Embryonic facial prominence (tissue), 1 donor: ENCODE results near the gene AWAT1.
"Not testable (repeated sequence)": the region's sequence is repeated elsewhere in the genome, so short reads cannot be mapped to it uniquely, and the experiment has no call there.

Experiments used
- DNase-seq: peaks from one replicate; pipeline ENCODE4 v3.0.0-alpha.2; 2016; ENCODE audit errors: extremely low spot score

AWAT1 gene

DNA sequence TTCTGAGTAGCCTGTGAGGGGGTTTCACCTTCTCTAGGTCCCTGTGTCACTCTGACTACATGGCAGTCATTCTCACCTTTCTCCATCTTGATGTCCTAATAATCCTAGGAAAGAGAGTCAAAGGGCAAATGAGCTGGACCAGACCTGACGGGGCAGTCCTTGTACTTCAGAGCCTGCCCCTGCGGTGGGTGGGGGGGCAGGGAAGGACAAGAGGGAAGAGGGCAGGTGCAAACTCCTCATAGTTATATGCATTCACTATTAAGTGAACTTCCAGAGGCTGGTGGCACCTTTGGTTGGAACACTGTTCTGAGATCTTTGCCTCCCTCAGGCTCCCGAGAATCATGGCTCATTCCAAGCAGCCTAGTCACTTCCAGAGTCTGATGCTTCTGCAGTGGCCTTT, at the start of gene AWAT1:
Gene AWAT1 (plus strand): TSS at position 301 of the 400 bp plus-strand sequence. CDS start 41 bp downstream, at position 342.
- DNase-seq, result no peak

DNA sequence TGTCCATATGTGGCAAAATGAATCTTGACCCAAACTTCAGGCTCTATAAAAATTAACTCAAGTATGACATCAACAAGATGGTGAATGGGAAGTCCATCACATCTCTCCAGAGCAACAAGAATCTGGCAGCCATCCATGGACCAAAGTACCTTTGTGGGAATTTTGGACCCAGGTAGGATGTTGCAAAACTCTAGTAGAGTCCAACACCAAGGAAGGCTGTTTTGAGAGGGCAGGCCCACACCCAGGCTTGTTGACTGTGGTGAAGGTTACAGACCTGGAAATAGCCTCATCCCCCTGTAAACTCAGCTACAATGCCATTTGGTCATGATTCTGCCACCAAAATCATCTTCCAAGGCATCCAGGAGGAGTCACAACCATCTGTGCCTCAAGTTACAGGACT, 44.2 kb upstream of the AWAT1 start:
- no peak for DNase-seq

DNA sequence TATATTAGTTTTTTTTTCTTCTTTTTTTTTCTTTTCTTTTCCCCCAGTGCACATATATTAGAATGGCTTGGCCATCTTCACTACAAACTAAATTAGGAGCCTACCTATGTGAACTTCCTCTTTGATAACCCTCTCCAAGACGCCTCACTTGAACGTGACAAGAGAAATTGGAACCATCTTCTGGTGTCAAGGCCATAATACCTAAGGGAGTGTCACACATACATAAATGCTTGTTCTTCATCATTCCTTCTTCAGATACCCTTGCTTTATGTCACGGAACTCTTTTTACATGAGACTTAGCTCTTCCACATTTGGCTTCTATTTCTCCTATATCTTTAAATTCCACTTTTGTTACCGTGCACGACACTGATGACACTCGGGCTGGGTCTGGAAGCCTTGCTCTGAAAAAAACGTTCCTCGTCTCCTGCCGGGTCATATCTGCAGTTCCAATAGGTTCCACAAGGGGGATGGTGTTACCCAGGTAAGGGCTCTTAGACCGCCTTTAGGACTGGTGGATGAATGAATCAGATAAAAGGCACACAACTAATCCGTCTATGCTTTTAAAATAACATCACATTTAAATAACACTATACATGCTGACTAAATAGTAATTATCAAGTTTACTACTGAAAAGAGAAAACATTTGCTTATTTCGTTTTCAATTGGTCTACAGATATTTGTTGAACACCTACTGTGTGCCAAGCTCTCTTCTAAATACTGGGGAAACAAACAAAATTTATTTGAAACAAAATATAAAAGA, 37.3 kb upstream of the AWAT1 start:
- DNase-seq, result peak; percentile 6

DNA sequence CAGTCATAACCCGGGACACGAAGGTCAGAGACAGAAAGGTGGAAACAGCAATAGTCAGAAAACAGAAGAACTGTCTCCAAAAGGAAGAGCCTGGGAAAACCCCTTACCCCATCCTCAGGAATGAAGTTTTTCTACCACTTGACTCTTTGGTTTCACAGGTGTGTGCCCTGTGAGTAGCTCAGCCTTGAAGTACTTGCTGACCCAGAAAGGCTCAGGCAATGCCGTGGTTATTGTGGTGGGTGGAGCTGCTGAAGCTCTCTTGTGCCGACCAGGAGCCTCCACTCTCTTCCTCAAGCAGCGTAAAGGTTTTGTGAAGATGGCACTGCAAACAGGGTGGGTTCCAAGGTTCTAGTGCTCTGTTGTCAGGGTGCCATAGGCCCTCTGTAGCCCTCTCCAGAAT, 32.7 kb upstream of the AWAT1 start:
- DNase-seq, result no peak

DNA sequence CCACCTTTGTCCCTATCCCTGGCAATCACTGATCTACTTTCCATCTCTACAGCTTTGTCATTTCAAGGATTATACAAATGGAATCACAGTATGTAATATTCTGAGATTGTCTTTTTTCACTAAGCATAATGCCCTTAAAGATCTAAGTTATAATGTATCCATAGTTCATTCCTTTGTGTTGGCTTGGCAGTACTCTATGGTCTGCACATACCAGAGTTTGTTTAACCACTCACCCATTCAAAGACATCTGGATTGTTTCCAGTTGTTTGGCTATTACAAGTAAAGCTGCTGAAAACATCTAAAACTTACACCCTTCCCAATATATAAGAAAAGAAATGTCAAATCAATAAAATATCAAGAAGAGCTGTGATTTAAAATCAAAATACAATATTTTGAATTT, 26.0 kb upstream of the AWAT1 start:
- no peak for DNase-seq

DNA sequence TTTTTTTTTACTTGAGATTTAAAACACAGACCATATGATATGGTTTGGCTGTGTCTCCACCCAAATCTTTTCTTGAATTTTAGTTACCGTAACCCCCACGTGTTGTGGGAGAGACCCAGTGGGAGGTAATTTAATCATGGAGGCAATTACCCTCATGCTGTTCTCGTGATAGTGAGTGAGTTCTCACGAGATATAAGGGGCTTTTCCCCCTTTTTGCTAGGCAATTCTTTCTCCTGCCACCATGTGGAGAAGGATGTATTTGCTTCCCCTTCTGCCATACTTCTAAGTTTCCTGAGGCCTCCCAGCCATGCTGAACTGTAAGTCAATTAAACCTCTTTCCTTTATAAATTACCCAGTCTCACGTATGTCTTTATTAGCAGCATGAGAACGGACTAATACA, 24.9 kb upstream of the AWAT1 start:
- DNase-seq, result not testable (repeated sequence)

DNA sequence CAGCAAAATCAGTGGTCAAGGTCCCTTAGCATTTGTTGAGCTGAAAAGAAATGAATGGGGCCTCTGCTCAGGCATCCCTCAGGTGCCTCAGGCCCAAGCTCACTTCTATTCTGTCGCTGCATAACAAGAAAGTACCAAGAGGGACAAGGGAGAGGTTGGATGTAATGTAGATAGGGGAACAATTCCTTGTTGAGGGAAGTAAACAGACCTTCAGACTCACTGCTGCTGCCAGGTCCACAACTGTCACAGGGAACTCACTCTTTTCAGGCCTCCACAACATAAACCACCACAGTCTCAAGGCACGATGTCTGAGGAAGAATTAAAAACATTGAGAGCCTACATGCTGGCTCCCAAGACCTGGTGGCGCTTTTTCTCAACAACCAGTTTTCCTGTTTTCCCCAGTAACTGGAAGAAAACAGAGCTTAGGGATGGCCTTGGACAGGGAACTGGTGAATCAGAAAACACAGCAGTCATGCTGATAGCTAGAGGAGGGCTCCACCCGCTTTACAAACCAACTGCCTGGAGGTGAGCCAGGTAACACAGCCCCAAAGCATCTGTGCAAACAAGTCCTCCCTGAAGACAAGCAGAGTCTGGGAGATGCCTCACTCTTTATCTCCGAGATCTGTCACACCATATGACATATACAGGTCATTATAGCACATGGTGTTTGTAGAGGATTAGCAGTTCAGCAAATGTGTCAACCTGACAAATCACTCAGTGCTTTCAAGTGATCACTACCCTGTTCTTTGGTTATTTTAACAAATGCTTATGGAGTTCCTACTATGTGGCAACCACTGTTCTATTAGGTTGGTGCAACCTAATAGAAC, 14.3 kb upstream of the AWAT1 start:
- no peak for DNase-seq

DNA sequence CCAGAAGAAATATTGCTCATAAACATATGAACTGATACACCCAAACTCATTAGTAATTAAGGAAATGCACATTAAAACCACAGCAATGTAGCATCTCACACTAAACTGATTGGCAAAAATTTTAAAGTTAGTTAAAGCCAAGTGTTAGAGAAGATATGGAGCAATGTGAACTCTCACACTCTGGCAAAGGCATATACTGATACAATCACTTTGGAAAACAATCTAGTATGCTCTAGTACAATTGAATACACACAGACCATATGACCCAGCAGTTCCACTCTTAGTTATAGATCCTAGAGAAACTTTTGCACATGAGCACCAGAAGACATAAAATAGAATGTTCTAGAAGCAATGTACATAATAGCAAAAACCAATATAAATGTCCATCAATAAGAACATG, 8.4 kb upstream of the AWAT1 start:
- DNase-seq, result no peak

DNA sequence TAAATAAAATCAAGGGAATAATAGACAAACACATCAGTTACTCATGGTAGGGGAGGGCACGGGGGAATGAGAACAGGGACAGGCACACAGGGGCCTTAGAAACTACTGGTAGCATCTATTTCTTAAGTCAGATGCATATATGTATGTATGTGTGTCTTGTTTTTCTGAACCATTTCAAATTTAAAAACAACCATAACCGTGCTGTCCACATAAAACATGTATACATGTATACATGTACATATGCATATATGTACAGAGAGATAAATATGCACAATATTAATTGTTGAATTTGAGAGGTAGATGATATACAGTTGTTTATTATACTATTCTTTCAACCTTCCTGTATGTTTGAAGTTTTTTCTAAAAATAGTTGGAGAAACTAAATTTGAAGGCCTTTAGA, 7.8 kb upstream of the AWAT1 start:
- DNase-seq, result no peak

DNA sequence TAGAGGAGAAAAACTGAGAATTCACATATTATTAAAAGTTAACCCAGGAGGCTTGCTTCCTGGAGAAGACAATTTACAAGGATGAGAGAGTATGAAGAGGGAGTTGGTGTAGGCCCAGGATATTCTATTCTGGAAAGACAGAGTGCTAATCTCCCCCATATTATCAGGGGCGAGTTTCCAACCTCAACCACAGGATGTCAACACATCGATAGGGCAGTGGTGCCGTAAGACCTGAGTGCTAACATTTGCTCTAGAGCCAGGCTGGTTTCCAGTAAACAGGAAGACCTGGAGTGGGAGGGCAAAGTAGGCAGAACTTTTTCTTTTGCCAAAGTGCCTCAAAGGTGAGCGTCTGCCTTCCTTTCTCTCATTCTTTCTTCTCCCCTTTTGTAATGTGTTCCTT, 2.8 kb upstream of the AWAT1 start:
- no peak for DNase-seq

DNA sequence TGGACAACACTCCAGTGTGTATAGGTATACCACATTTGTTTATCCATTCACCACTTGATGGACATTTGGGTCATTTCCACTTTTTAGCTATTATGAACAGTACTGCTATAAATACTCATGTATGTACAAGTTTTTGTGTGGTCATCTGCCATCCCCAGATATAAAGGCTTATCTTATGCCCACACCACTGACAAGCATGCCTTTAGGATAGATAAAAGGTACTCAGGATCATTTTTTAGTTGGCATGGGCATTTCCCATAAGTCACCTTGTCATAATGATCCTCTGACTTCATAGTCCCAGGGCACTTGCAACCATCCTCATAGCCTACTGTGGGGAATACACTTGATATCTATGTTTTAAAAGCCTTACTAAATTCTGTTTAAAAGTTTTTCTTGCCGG, 6.3 kb downstream of the AWAT1 start:
- no peak for DNase-seq

DNA sequence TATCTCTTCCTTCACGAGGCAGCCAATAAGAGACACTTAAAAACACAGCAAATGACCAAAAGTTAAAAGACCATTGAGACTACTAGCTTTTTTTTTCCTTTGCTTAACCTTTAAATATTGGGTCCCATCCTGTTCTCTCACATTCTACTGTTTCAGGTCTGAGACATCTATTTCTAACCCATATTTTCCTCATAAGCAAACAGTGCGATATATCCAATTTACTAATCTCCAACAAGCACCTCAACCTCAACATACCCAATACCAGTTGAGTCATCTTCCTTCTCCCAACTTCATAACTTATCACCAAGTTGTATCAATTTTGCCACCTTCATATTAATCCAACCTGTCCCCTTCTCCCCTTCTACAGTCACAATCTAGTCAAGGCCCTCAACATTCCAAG, 7.0 kb downstream of the AWAT1 start:
- DNase-seq, result no peak

DNA sequence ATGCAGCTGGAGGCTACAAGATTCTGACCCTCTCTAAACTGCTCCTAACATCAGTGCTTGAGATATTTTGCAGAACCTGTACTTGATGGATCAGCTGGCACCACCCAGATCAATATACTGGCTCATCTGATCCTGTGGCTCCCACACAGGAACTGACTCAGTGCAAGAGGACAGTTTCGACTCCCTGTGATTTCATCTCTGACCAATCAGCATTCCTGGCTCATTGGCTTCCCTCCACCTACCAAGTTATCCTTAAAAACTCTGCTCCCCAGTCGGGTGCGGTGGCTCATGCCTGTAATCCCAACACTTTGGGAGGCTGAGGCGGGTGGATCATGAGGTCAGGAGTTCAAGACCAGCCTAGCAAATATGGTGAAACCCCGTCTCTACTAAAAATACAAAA, 9.1 kb downstream of the AWAT1 start:
- DNase-seq, result not testable (repeated sequence)

DNA sequence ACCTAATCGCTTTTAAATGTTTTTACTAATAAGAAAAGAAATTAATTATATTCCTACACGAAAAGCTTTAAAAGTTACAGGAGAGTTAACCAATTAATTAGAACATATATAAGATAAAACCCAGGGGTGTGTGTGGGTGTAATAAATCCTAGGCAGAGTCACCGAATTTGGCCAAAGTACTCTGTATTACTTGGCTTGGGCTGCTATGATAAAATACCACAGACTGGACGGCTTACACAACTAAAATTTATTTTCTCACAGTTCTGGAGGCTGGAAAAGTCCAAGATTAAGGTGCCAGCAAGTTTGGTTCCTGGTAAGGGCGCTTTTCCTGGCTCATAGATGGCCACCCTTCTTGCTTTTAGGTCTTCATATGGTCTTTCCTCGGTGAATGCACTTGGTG, 10.4 kb downstream of the AWAT1 start:
- DNase-seq, result no peak

DNA sequence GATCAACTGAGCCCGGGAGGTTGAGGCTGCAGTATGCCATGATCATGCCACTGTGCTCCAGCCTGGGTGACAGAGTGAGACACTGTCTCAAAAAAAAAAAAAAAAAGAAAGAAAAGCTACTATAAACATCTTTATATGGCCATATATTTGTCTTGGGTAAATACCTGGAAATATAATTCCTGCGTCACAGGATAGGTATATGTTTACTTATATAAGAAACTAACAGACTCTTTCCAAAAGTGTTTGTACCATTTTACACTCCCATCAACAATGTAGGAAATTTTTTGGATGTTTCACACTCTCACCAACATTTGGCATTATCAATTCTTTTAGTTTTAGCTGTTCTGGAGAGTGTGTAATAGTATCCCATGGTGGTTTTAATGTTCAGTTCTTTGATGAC, 12.8 kb downstream of the AWAT1 start:
- no peak for DNase-seq

DNA sequence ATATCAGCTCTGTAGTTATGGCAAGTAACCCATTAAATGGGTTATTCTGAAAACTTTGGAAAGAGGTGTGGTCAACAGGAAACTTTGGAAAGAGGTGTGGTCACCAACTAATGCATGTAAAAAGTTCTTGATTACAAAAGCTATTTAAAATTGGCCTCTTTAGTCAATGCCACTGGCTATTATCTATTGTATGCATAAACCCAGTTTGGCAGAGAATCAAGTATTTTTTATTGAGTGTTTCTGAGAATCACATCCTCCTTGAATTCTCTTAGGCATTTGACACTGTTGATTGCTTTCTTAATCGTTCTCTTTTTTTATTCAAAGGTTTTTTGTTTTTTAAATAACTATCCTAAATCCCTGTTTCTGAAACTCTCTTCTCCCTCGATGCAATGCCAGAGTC, 18.0 kb downstream of the AWAT1 start:
- DNase-seq, result no peak

DNA sequence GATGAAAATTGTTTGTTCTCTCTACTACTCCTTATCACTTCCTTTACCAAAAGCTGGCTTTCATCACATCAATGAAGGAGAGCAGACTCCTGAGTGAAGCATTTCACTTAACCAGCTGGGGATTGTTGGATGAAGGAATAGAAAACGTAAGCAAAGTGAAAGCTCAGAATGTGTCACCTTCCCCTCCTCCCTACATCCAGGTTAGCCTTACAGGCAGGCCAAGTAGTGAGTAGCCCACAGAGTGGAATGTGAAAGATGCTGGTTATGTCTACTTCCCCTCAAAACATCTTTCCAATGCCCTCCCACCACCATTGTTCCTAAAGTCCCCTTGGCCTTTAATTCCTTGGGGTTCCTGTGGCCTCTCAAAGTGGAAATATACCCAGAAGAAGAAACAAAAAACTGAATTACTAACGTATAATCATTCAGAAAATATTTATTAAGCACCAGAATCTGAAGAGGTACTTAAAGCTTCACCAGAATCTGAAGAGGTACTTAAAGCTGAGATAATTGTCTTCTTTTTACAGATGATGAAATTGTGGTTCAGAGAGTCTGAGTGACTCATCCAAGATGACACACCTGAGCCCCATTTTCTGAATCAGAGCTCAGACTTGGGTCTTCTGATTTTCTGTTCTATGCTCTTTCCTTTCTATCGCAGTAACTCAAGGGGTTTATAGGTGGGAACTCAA, 19.1 kb downstream of the AWAT1 start:
- DNase-seq, result no peak

DNA sequence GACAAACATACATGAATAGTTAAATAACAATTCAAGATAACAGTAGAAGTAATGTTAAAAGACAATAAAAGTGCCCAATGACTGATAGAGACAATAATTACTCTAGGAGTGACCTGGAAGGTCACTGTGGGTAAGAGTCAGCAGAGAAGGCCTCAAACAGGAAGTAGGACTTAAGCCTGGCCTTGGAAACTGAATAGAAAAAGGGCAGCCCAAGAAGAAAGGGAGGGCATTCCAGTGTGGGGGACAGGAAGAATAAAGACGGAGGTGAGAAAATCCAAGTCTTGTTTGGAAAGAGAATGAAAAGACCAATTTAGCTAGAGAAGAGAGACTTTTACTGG, 19.6 kb downstream of the AWAT1 start:
- DNase-seq, result no peak

DNA sequence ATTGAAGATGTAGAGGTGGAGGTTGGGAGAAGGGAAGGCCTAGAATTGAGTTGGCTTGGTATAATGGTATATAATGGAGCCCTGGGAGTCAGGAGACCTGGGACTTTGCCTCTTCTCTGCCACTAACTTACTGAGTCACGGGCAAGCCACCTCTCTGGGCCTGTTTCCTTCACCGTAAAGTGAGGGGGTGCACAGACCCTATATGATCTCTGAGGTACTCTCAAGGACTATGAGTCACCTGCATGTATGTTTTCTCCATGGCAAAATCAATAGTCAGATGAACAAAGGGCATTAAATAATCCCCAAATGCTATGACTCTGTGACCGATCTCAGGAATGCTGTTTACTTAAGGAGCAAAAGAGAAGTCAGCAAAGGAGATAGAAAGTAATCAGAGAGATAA, 20.5 kb downstream of the AWAT1 start:
- DNase-seq, result no peak

DNA sequence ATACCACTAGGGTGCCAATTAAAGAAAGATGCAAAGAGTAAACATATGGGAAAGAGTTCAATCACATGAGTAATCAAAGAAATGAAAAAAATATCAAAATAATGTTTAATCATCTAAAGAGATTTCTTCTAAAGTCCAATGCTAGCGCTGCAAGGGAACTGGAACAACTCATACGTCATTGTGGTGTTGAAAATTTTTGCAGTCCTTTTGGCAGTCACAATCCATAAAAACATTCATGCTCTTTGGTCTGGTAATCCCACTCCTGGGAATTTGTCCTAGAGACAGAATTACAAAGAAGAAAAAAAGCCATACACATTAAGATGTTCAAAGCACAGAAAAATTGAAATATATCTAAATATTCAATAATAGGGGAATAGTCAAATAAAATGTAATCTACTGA, 21.0 kb downstream of the AWAT1 start:
- DNase-seq, result no peak

DNA sequence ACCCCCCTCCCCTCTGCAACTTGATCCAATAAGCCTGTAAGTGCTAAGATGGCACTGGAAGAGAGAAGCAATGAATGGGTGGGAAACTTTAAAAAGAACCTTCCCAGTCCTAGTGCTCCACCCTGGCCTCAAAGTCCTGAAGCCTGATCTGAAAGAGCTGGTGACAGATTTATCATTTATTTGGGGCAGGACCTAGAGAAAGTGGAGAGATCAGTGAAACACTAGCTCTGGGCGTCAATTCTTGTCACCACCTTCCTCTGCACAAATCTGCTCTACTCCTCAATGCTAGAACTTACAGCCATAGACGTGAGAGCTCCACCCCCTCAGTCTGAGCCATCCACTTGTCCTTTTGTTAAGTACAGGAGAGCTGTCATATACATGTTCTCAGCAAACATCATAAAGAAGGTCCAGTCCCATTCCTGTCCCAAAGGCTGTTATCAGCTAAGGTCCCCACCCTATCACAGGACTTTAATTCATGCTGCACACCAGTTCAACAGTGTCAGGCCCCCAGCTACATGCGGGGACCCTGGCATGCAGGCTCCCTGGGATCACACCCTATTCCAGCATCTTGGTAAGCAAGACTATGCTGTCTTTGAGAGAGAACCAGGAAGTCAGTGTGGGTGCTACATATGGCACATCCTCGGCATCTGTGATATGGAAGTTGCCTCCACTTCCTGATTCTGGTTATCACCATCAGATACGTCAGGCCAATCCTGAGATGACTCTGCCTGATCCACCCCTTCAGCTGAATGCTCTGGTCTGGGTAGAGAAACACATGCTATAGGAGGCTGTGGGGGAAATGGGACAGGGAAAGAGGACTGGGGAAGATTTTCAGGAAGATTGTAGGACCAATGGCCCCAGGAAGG, 23.2 kb downstream of the AWAT1 start:
- no peak for DNase-seq

DNA sequence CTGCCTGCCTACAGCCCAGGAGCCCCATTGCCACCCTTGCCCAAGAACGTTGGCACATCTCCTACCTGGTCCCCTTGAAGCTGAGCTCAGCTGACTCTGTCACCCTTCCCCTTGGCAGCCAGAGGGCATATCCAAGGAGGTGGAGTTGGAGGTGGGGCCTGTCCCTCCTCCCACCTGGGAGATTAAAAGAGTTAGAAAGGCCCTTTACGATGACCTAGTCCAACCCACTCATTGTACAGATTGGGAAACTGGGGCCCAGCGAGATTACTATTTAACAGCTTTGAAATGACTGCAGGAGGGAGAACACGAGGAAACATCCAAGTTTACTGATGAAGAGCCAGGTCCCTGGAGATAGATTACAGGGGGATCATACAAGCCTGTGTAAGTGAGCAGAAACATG, 25.6 kb downstream of the AWAT1 start, which contains the start of gene P2RY4:
Gene P2RY4 (minus strand): TSS at position 101 of the 400 bp plus-strand sequence. CDS start 580 bp downstream, outside the sequence.
- no peak for DNase-seq
